Body of pancreas (tissue), 4 donors: ENCODE measurements around the gene ASAP2. TPM values are rescaled to one million over a fixed set of nuclear protein-coding genes. Genes with fewer than 3 reads are reported as not detected.

Source experiments
- ATAC-seq: fragments of 150-250 bp; one replicate; pipeline ENCODE4 v1.9.1; 2016
- DNase-seq, 4 donors: peaks; one replicate each; pipeline ENCODE4 v3.0.0-alpha.2; 2019
- H3K27ac ChIP-seq, 4 donors: fragments of 200-600 bp; sonication (generic); 1 replicate in 3 of 4; 2 replicates in 1 of 4; pipeline versions ENCODE4 v1.5.1 to v1.6.1; 2016 to 2019; ENCODE audit warnings: mild to moderate bottlenecking in 1 of 4, mixed read lengths in 1 of 4, moderate library complexity in 1 of 4
- H3K27me3 ChIP-seq, 2 donors: fragments of 200-600 bp; sonication (generic); one replicate each; pipeline ENCODE4 v1.6.0; 2016; ENCODE audit warnings: mild to moderate bottlenecking in 1 of 2
- H3K36me3 ChIP-seq, 2 donors: fragments of 200-600 bp; sonication (generic); replicated peaks in 1 of 2; 2 replicates each; pipeline ENCODE4 v1.5.1; 2016; ENCODE audit warnings: low read depth in 2 of 2; ENCODE audit not compliant: insufficient read depth in 1 of 2
- H3K4me1 ChIP-seq: fragments of 200-600 bp; sonication (generic); one replicate; pipeline ENCODE4 v1.6.0; 2016
- H3K4me3 ChIP-seq, 2 donors: fragments of 200-600 bp; sonication (generic); 1 replicate in 1 of 2; 2 replicates in 1 of 2; pipeline ENCODE4 v1.5.1; 2016 to 2019
- H3K9me3 ChIP-seq, 3 donors: fragments of 200-600 bp; sonication (generic); 1 replicate in 2 of 3; 2 replicates in 1 of 3; pipeline ENCODE4 v1.5.1; 2016
- POLR2A ChIP-seq, 3 donors: fragments of 450-650 bp; IDR thresholded peaks; one replicate each; pipeline ENCODE4 v1.6.1; 2016; ENCODE audit warnings: antibody characterized with exemption in 3 of 3, mild to moderate bottlenecking in 2 of 3
- WGBS, 2 donors: methylation state at CpG; one replicate each; pipeline ENCODE4 v1.1.5; 2017; 5-methylcytosine and 5-hydroxymethylcytosine counted together
- intact Hi-C: fragments of 100-400 bp; cut with DNase I; formaldehyde crosslinking; loops from one replicate; pipeline ENCODE4 v1.15.1; 2023
- total RNA-seq, 2 donors: library from RNA; depleted of rRNA; stranded (reverse); fragments of >200 nt; gene quantifications; one replicate each; pipeline ENCODE4 v1.1.0, GENCODE V29; 2016
- TF ChIP-seq, protein P1 (sequence below), 7 experiments: fragments of 450-650 bp in 4 of 7; fragments of 200-600 bp in 3 of 7; sonication (generic) in 3 of 7; IDR thresholded peaks; one replicate each; pipeline ENCODE4 v1.5.1; 2016 to 2019; ENCODE audit warnings: antibody characterized with exemption in 7 of 7

Gene ASAP2
- total RNA-seq, 2 donors from 2014 or later, result 12.5 to 23.7 TPM

DNA sequence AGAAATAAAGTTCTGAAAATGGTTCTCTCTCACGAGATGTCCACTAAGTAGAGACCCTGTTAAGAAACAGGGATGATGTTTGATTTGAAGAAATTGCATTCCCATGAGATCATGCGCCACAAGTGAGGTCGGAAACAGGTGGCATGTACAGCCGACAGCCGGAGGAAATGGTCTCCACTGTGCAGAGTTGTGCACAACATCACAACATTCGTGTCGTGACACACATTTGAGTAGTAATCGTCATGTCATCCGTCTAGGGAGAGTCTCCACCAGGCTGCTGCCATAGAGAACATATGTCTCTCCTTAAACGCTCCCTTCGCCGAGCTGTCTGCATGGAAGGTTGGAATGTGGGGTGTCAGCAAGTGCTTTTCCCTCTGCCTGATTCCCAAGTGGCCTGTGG lies 84.7 kb downstream of the ASAP2 start:
- Histone ChIP-seq H3K4me3 (no peak overlapping the region), H3K27me3 (no peaks in the 10 kb centered on the region), H3K4me1 (no peaks in the 10 kb centered on the region), H3K27ac (no peak overlapping the region), H3K36me3 (no peaks in the 10 kb centered on the region), H3K9me3 (no peaks in the 10 kb centered on the region)
- TF ChIP-seq, protein P1, sequence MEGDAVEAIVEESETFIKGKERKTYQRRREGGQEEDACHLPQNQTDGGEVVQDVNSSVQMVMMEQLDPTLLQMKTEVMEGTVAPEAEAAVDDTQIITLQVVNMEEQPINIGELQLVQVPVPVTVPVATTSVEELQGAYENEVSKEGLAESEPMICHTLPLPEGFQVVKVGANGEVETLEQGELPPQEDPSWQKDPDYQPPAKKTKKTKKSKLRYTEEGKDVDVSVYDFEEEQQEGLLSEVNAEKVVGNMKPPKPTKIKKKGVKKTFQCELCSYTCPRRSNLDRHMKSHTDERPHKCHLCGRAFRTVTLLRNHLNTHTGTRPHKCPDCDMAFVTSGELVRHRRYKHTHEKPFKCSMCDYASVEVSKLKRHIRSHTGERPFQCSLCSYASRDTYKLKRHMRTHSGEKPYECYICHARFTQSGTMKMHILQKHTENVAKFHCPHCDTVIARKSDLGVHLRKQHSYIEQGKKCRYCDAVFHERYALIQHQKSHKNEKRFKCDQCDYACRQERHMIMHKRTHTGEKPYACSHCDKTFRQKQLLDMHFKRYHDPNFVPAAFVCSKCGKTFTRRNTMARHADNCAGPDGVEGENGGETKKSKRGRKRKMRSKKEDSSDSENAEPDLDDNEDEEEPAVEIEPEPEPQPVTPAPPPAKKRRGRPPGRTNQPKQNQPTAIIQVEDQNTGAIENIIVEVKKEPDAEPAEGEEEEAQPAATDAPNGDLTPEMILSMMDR (IDR thresholded peaks at IDR 0.05), result no peak
- no peak for TF ChIP-seq POLR2A (IDR thresholded peaks at IDR 0.05)
- DNase-seq, result no peak
- 88 to 89% methylated on average over 9 to 12 of the region's 12 CpGs for WGBS, 2 donors
- intact Hi-C loops, result no loop called here
- no peak for ATAC-seq

DNA sequence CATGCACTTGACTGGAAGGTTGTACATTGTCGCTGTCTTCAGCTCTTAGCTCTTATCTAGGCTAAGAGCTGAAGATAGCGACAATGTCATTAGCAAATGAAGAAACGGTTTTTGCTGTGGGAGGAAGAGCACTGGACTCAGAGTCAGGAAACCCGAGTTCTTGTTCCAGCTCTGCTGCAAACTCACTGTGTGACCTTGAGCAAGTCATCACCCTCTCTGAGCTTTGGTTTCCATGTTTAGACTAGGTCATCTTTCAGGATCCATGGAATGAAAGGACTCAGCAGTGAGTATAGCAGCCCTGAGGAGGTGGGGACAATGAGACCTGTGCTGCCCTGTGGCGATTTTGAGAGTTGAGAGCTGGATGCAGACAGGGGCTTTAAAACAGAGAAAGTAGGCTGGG lies 85.3 kb downstream of the ASAP2 start:
- Histone ChIP-seq H3K4me1 (no peaks in the 10 kb centered on the region), H3K4me3 (no peak overlapping the region), H3K9me3 (no peaks in the 10 kb centered on the region), H3K27ac (no peak overlapping the region), H3K36me3 (no peaks in the 10 kb centered on the region), H3K27me3 (no peaks in the 10 kb centered on the region)
- WGBS, 2 donors, result 94 to 95% methylated on average over 5 of the region's 5 CpGs
- intact Hi-C loops, result no loop called here
- TF ChIP-seq, protein P1 (IDR thresholded peaks at IDR 0.05), result no peak
- TF ChIP-seq POLR2A (IDR thresholded peaks at IDR 0.05), result no peak
- ATAC-seq (no peak), DNase-seq (no peak)

GRCh38 chr2:9292426-9292825 lies 85.8 kb downstream of the ASAP2 start:
- Histone ChIP-seq H3K9me3 (no peaks in the 10 kb centered on the region), H3K4me3 (no peak overlapping the region), H3K36me3 (no peaks in the 10 kb centered on the region), H3K27me3 (no peaks in the 10 kb centered on the region), H3K27ac (no peak overlapping the region), H3K4me1 (no peaks in the 10 kb centered on the region)
- no peak for TF ChIP-seq POLR2A (IDR thresholded peaks at IDR 0.05)
- TF ChIP-seq, protein P1 (IDR thresholded peaks at IDR 0.05), result no peak
- WGBS, 2 donors, result 88 to 97% methylated on average over 4 of the region's 4 CpGs
- DNase-seq (no peak), ATAC-seq (no peak)
- intact Hi-C loops, result no loop called here

DNA sequence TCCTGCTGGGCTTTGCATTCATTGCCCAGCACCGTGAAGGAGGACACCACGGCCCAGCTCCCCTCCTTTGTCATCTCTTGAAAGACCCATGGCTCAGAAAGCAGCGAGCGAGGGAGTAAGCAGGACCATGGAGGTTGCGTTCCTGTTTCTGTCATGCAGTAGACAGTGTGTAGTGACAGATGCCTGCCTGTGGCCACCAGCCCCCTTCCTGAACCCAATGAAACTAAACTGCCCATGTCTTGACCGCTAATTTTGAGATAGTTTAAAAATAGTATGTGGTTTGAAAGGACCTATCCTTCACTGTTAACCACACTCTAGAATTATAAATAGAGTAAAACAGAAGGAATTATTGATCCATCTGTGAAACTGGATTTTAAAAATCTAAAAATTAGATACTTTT lies 88.2 kb downstream of the ASAP2 start:
- ATAC-seq, result no peak
- no peak for DNase-seq
- Histone ChIP-seq H3K27me3 (no peaks in the 10 kb centered on the region), H3K27ac (no peak overlapping the region), H3K9me3 (no peaks in the 10 kb centered on the region), H3K36me3 (no peaks in the 10 kb centered on the region), H3K4me3 (no peak overlapping the region), H3K4me1 (no peaks in the 10 kb centered on the region)
- no peak for TF ChIP-seq POLR2A (IDR thresholded peaks at IDR 0.05)
- WGBS, 2 donors, result 68 to 83% methylated on average over 6 of the region's 6 CpGs
- intact Hi-C loops, result no loop called here

GRCh38 chr2:9296559-9296958 lies 89.9 kb downstream of the ASAP2 start:
- Histone ChIP-seq H3K4me3 (no peak overlapping the region), H3K27me3 (no peaks in the 10 kb centered on the region), H3K9me3 (no peaks in the 10 kb centered on the region), H3K4me1 (peaks cover 8% of the 10 kb centered on the region), H3K36me3 (no peaks in the 10 kb centered on the region), H3K27ac (no peak overlapping the region)
- ATAC-seq, result no peak
- 95 to 96% methylated on average over 4 of the region's 4 CpGs for WGBS, 2 donors
- intact Hi-C loops, result no loop called here
- no peak for TF ChIP-seq POLR2A (IDR thresholded peaks at IDR 0.05)
- TF ChIP-seq, protein P1 (IDR thresholded peaks at IDR 0.05), result no peak
- no peak for DNase-seq
